Ovary (tissue), 3 donors: ENCODE results near the gene STXBP2.

Experiments used
- POLR2A ChIP-seq: fragments of 450-650 bp; IDR thresholded peaks from one replicate; pipeline ENCODE4 v1.6.1; 2017; ENCODE audit warnings: antibody characterized with exemption, mild to moderate bottlenecking, moderate library complexity
- TF ChIP-seq, protein P1 (sequence below), 3 donors: fragments of 450-650 bp in 2 of 3; fragments of 200-600 bp in 1 of 3; IDR thresholded peaks; one replicate each; pipeline versions ENCODE4 v1.5.1 to v1.8.0; 2016 to 2022; ENCODE audit warnings: antibody characterized with exemption in 3 of 3, mild to moderate bottlenecking in 1 of 3
- donor health status: DM: no; HTN: no; CAD: no.

DNA sequence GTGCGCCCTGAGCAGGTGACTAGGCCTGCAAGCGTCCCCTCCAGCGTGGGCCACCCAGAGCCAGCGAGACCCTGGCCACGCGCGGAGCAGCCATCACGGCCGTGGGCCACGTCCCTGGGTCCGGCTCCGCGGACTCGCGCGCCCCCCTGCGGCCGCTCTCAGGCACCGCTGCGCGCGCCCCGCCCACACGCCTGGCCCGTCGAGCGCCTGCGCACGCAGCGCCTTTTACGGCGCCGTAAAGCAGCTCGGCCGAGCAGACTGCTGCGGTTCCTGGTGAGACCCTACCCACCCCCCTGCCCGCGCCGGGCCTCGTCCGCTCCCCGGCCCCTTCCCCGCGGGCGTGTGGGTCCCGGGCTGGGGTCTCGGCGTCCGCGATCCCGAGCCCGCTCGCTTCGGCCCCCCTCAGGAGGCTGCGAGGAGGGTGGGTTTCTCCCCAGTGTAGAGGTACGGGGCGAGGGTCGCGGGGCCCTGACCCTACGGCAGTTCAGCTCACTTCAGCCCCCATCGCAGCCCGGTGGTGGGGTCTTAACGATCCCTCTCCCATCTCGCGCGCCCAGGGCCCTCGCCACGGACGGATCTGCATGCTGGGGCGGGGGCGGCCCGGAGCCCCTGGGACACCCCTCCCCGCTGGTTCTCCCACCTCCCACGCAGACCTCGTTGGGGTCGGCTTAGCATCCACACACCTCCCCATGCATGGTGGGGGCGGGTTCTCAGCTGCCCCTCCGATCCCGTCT lies 43.9 kb downstream of the STXBP2 start, which contains the start of gene TRAPPC5:
- TF ChIP-seq, protein P1, sequence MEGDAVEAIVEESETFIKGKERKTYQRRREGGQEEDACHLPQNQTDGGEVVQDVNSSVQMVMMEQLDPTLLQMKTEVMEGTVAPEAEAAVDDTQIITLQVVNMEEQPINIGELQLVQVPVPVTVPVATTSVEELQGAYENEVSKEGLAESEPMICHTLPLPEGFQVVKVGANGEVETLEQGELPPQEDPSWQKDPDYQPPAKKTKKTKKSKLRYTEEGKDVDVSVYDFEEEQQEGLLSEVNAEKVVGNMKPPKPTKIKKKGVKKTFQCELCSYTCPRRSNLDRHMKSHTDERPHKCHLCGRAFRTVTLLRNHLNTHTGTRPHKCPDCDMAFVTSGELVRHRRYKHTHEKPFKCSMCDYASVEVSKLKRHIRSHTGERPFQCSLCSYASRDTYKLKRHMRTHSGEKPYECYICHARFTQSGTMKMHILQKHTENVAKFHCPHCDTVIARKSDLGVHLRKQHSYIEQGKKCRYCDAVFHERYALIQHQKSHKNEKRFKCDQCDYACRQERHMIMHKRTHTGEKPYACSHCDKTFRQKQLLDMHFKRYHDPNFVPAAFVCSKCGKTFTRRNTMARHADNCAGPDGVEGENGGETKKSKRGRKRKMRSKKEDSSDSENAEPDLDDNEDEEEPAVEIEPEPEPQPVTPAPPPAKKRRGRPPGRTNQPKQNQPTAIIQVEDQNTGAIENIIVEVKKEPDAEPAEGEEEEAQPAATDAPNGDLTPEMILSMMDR (IDR thresholded peaks at IDR 0.05) = peak; percentile 90 to 99 (median 95)
- TF ChIP-seq POLR2A = peak; percentile 33
